GM19193 (cell line): ENCODE data around the gene KIF5C.

ENCODE experiments used
- POLR2A ChIP-seq: IDR thresholded peaks from 4 replicates; pipeline ENCODE4 v1.6.1; 2011; ENCODE audit not compliant: insufficient read depth, insufficient read length; ENCODE audit errors: extremely low read depth

Gene KIF5C

DNA sequence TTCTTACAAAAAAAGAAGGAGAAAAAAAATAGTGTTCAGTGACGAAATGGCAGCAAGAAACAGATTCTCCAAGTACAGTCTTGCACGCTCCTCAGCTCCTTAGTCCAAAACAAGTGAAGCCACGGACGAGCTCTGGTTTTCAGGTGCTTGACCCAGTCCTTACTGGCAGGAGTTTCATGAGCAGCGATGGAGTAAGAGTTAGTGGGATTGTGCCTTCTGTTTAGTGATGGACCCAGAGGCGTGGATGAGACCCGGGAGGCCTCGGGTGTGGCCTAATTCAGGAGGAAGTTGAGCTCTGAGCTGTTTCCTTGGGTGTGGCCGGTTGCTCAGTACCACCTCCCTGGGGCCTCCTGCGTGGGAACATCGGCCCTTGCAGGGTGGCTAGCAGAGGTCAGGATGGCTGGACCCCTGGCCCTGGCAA is 52.0 kb downstream of the KIF5C start:
- TF ChIP-seq POLR2A = peak; percentile 49

DNA sequence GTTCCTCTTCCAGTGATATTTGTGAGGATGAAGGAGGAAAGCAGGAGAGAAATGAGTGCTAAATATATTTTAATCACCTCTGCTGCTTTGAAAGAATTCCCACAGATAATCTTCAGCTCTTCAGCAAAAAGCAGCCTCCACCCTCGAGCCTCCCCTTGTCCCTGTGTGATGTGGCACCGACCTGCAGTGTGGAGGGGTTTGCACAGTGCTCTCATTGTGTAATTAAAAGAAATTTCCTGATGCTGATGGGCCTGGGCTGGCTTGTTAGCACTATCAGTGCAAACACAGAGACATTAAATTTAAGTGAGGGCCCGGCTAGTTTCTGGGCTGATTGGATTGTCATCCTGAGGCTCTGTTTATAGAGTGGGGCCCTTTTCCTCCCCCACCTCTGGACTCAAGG is 53.4 kb downstream of the KIF5C start:
- no peak for TF ChIP-seq POLR2A

DNA sequence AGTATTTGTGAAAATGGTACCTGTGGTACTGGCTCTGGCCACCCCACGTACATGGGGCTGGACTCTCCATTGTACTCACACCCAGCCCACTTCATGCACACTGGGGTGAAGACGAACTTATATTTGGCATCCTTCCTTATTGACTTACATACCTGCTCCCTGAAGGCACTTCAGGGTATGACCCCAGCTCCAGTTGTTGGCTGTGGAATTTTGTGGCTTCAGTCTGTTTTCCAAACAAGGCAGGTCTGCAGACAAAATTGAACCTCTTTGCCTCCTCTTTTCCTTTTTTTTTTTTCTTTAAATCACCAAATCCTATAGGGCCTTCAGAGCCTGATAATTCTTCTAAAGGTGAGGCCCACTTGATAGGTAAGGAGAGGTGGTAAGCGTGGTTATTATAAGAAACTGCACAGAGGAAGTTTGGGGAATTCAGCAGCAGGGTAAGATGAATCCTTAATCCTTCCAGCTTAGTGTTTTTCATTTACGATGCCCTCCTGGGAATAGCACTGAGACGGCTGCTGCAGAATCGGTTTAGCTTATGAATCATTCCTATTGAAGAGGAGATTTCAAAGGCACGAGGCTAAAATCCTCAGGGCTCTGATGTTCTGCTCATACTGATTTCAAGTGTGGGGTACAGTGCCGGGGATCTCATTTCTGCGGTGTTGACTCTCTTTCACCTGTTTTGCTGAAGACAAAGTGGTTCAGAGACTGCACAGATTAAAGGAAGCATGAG is 55.2 kb downstream of the KIF5C start:
- no peak for TF ChIP-seq POLR2A

DNA sequence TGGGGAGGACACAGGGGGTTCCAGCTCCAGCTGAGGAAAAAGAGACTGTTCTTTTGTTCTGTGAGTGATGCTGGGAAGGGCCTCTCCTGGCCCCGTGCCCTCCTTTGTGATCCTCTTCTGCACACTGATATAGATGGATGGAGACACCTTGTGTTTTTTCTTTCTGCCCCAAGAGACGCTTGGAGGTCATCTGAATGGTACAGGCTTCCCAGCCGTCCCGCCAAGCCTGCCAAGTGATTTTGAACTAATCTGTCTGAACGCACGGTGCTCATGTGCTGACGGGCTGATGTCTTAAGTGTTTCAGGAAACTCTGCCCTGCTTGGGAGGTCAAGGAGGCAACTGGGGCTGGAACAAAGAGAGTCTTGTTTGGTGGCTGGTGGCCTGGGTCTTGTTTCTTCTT is 57.5 kb downstream of the KIF5C start:
- TF ChIP-seq POLR2A = no peak

DNA sequence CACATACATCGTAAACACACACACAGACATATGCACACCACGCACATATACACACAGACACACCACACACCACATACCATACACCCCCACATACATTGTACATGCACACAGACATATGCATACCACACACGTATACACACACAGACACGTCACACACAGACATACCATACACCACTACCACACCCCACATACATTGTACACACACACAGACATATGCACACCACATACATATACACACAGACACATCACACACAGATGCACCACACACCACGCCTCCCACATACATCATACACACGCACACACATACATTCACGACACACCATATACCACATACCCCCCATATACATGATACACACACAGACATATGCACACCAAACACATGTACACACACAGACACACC is 58.4 kb downstream of the KIF5C start:
- no peak for TF ChIP-seq POLR2A

DNA sequence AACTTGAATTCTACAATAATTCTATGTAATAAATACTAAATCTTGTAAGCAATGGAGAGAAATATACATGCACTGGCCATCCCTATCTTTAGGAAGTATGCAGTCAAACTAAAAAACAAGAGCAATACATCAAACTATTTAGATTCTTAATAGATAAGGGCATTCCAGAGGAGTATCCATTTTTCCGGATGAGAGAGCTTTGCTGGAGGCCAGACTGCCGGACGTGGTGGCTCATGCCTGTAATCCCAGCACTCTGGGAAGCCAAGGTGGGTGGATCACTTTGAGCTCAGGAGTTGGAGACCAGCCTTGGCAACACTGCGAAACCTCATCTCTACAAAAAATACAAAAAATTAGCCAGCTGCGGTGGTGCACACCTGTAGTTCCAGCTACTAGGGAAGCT is 60.8 kb downstream of the KIF5C start:
- no peak for TF ChIP-seq POLR2A

DNA sequence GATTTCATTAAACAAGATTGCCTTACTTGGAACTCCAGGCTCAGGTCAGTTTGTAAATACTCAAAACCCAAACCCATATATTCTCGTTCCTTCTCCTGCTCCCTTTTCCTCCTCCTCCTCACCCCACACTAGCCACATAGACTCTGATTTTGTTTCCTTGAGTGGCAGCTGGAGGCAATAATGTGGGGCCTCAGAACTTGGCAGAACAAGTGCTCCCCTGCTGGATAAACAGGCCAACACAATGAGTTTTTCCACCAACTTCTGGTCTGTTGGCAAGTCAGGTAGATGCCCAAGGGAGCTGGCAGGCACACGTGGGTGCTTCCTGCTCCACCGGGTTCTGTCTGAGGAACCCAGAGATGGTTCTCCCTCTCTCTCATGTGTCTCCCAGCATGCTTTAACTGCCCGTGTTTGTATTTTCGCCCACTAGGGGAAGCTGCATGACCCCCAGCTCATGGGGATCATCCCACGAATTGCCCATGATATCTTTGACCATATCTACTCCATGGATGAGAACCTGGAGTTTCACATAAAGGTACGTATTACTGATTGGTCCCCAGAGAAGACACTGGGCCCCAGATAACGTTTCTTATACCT is 61.9 kb downstream of the KIF5C start:
- TF ChIP-seq POLR2A = no peak

DNA sequence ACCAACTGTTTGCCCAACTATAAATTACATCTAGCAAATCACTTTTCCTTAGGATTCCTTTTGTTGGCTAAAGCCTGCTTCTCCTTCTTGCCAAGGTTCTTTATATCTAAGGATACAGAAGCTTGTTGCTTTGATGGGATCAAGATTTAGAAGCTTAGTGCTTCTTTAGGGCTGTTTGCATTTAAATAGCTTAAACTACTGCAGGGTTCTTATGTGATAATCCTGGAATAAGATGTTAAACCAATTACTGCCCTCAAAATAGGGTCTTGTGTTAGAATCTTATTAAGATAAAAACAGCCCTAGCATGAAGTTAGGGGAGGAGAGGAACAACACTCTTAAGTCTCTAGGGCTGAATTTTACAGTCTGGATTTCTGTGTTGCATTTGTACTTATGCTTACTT is 64.2 kb downstream of the KIF5C start:
- no peak for TF ChIP-seq POLR2A

DNA sequence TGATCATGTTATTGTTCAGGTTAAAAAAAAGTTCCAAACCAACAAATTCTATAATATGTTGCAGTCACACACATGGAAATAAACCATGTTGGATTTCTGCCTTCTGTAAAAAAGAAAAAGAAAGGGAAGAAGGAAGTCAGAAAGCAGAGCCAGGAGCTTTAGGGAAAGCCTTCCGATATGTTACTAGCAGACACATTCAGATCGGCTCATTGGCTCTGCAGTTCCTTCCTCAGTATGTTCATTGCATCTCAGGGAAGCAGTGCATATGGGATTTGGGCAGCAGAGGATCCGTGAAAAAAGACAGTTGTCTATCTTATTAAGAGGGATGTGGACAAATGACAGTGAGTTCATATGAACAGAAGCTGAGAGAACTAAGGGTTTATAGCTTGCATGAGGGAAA is 68.1 kb downstream of the KIF5C start:
- TF ChIP-seq POLR2A = no peak

DNA sequence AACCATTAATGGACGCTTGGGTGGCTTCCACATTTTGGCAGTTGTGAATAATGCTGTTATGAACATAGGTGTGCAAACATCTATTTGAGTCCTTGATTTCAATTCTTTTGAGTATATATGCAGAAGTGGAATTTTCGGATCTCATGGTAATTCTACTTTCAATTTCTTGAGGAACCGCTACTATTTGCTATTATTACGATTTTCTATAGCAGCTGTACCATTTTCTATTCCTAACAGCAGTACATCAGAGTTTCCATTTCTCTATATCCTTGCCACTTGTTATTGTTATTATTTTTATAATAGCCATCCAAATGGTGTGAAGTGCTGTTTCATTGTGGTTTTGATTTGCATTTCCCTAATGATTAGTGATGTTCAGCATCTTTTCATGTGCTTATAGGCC is 69.5 kb downstream of the KIF5C start:
- no peak for TF ChIP-seq POLR2A

DNA sequence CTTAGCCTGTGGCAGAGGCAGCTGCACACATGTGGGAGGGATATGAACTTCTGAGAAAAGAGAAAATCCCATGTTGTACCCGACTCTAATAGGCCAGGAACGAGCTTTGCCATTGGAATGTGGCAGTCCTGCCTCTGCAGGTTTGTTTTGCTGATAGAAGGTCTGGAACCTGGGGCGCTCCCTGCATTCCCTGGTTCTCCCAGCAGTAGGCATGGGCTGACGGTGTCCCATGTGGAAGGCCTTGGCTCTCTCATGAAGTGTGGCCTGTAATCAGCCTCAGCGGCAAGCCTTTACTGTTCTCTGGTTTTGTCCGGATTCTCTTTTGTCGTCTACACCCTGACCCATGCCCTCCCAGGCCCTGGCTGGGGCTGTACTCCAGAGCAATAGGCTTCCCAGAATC is 72.3 kb downstream of the KIF5C start:
- no peak for TF ChIP-seq POLR2A

DNA sequence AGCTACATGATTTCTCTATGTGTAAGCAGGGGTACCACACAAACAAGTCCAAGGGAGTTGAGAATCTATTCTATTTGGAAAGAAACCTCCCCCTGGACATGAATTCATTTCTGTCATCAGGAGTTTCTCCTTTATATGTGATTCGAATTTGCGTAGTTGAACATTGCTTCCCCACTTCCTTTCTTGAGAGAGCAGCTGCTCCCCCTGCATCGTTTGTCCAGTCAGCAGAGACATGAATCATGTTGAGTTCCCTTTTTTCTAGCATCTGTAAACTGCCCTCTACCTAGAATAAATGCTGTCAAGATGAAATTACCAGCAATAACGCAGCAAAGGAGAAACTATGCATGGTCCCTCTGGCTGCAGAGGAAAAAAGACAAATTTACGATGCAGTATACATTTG is 73.8 kb downstream of the KIF5C start:
- TF ChIP-seq POLR2A = no peak

DNA sequence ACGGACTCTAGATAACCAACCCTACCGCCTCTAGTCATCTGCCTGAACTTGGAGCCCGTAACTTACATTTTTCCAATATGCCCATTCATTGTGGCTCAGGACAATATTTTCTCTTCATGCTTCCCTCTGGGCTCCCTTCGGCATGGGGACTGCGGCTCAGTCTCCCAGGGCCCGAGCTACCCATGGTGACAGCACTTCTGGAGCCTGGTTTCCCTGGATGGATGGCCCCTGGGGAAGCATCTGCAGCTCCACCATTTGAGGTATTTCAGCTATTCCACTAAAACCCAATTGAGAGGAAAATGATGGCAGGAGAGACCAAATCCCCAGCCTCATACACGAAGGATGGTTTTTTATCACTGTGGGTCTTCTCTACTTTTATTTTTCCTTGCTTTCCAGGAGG is 74.3 kb downstream of the KIF5C start:
- no peak for TF ChIP-seq POLR2A

DNA sequence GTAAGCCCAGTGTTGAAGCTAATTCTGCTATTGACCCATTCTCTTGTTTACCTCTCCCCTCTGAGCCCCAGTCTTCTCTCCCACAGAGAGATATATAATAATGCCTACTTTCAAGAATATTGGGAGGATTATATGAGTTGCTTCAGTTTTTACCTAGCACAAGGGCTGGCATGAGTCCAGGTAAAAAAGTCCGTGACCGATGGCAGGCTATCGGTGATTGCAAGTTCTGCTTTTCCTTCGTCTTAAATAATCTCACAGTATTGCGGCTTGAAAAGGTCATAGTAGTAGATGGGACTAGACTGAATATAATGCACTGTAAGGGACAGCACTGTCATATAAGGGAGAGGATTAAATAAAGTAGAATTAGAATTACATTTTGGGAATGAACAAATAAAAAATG is 77.6 kb downstream of the KIF5C start:
- TF ChIP-seq POLR2A = no peak

DNA sequence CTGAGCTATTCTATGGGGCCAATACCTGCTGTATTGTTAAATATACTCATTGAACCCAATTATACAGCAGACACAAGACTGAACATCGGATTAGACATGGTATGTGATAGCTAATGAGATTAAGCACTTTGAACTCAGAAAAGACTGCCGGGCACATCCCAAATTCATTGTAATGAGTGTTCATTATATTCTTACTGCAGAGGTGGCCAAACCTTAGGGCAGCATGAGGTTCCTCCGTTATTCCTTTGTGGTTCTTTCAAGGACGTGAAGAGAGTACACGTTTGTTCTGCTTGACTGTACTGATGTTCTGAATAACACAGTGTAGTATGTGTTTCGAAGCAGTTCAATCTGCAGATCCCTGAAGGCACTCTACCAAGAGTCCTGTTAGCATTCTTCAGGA is 78.4 kb downstream of the KIF5C start:
- TF ChIP-seq POLR2A = no peak

DNA sequence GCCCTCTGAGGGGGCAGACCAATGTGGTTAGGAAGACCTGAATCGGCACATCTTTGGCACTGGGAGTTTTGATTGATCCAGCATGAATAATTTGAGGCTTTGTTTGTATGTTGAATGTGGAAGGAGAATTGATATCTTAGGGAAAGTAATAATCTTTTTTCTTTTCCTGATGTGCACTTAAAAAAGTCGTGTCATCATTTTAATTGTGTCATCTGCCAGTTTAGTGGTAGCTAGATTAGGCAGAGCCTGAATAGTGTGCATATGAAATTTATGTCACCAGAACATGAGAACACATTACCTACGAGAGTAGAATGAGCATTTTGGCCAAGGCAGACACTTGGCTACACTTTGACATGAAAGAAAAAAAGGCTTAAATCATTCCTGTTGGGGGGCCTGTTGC is 79.5 kb downstream of the KIF5C start:
- TF ChIP-seq POLR2A = no peak

DNA sequence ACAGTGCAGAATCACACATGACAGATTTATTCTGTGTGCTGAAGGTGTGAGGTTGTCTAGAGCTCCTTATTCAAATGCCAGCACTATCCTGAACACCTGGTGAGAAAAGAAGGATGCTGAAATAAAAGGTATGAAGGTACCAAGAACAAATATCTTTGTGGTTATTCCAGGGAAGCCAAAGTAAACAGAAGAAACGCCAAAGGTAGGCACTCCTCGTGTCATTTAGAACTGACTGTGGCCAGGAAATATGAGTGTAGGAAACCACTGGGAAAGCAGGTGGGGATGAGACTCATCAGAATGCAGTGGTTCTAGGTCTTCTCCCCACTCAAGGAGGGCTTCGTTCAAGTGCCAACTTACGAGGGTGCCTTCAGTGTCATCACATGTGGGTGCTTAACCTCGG is 80.8 kb downstream of the KIF5C start:
- no peak for TF ChIP-seq POLR2A
